ENCODE data around the gene DSCAM. TPM values are rescaled to one million over a fixed set of nuclear protein-coding genes. Genes with fewer than 3 reads are reported as not detected.

The DSCAM gene
- polyA plus RNA-seq, 3 donors = not detected

DNA sequence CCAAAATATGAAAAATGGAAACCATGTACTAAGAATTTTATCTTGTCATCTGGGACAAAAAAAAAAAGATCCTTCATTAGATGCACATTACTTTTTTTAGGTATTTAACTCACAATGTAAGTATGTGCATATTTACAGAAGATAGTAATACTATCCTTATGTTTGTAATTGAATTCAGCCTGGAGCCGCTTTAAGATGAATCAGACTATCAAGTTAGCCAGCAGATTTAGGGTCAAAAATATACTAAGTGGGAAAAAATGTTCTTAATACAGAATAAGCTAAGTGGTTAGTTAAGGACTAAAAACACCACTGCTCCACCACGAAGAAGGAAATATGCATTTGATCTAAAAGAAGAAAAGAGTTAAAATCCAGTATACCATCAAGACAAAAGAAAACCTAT is 49.1 kb downstream of the DSCAM start:
- Histone ChIP-seq H3K27ac (ENCODE audit: low read depth in 1 of 2, low read length in 2 of 2) (no peak overlapping the region), H3K27me3 (ENCODE audit: control insufficient read depth in 2 of 2, insufficient read depth in 2 of 2, low read length in 2 of 2) (no peaks in the 10 kb centered on the region), H2AFZ (ENCODE audit: insufficient read depth, low read depth, low read length, poor library complexity, severe bottlenecking) (no peak overlapping the region), H3K4me1 (ENCODE audit: control insufficient read depth in 1 of 2, insufficient read depth in 2 of 2, low read length in 2 of 2) (no peaks in the 10 kb centered on the region), H3K36me3 (replicated peaks in 1 of 2; ENCODE audit: control insufficient read depth in 1 of 2, insufficient read depth in 2 of 2, low read length in 2 of 2) (no peaks in the 10 kb centered on the region), H3K4me3 (replicated peaks in 1 of 3; ENCODE audit: low read depth in 2 of 3, low read length in 3 of 3) (no peak overlapping the region), H4K20me1 (ENCODE audit: insufficient read depth, low read length) (no peaks in the 10 kb centered on the region), H3K4me2 (replicated peaks; ENCODE audit: extremely low read depth, low read length, poor library complexity, severe bottlenecking) (no peak overlapping the region), H3K9ac (ENCODE audit: insufficient read depth, low read length, poor library complexity, severe bottlenecking) (no peak overlapping the region), H3K9me3 (replicated peaks in 1 of 2; ENCODE audit: control insufficient read depth in 1 of 2, insufficient read depth in 1 of 2, low read length in 2 of 2) (peaks cover 19 to 41% of the 10 kb centered on the region in 2 donors), H3K79me2 (ENCODE audit: insufficient read depth, low read length) (no peaks in the 10 kb centered on the region)
- Mint-ChIP-seq H3K27me3 (ENCODE audit: low read depth in 3 of 3) (peaks cover 0 to 1% (median 0%) of the 10 kb centered on the region in 3 donors), H3K36me3 (no peaks in the 10 kb centered on the region), H3K4me3 (no peak overlapping the region), H3K4me1 (no peaks in the 10 kb centered on the region), H3K9me3 (peaks cover 9 to 45% (median 19%) of the 10 kb centered on the region in 7 donors), H3K27ac (no peak overlapping the region)
- TF ChIP-seq, protein P1, sequence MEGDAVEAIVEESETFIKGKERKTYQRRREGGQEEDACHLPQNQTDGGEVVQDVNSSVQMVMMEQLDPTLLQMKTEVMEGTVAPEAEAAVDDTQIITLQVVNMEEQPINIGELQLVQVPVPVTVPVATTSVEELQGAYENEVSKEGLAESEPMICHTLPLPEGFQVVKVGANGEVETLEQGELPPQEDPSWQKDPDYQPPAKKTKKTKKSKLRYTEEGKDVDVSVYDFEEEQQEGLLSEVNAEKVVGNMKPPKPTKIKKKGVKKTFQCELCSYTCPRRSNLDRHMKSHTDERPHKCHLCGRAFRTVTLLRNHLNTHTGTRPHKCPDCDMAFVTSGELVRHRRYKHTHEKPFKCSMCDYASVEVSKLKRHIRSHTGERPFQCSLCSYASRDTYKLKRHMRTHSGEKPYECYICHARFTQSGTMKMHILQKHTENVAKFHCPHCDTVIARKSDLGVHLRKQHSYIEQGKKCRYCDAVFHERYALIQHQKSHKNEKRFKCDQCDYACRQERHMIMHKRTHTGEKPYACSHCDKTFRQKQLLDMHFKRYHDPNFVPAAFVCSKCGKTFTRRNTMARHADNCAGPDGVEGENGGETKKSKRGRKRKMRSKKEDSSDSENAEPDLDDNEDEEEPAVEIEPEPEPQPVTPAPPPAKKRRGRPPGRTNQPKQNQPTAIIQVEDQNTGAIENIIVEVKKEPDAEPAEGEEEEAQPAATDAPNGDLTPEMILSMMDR (IDR thresholded peaks at IDR 0.05) = no peak
- no CpG with 5 or more reads among the region's 2 CpGs for WGBS (ENCODE audit: insufficient coverage)
- intact Hi-C loops (cut with micrococcal nuclease) = no loop called here
- no peak for DNase-seq

DNA sequence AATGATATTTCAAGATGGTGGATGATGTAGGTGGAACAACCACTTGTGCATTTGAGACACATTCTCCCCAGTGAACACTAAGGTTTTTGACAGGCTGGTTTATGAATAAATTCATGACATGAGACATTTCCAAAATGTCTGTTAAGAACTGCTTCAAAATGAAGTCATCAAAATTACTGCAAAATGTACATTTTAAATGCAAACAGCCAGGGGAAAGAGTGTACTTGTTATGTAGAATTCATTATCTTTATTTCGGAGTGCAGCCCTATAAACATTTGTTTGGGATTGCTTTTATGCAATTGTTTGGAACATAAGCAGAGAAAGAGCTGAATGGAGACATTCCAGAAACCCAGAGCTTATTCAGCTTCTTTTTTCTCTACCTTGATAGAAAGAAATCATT is 49.5 kb downstream of the DSCAM start:
- TF ChIP-seq, protein P1 (IDR thresholded peaks at IDR 0.05) = no peak
- Mint-ChIP-seq H3K27ac (no peak overlapping the region), H3K4me1 (no peaks in the 10 kb centered on the region), H3K4me3 (no peak overlapping the region), H3K36me3 (no peaks in the 10 kb centered on the region), H3K9me3 (peaks cover 11 to 47% (median 19%) of the 10 kb centered on the region in 7 donors), H3K27me3 (ENCODE audit: low read depth in 3 of 3) (peaks cover 0 to 1% (median 0%) of the 10 kb centered on the region in 3 donors)
- intact Hi-C loops (cut with micrococcal nuclease) = no loop called here
- no peaks in the 10 kb centered on the region for H3K79me2 ChIP-seq (ENCODE audit: insufficient read depth, low read length)
- H3K36me3 ChIP-seq (replicated peaks in 1 of 2; ENCODE audit: control insufficient read depth in 1 of 2, insufficient read depth in 2 of 2, low read length in 2 of 2) = no peaks in the 10 kb centered on the region
- WGBS (ENCODE audit: insufficient coverage) = no CpG with 5 or more reads among the region's 1 CpG
- no peaks in the 10 kb centered on the region for H3K4me1 ChIP-seq (ENCODE audit: control insufficient read depth in 1 of 2, insufficient read depth in 2 of 2, low read length in 2 of 2)
- H4K20me1 ChIP-seq (ENCODE audit: insufficient read depth, low read length) = no peaks in the 10 kb centered on the region
- no peak overlapping the region for H2AFZ ChIP-seq (ENCODE audit: insufficient read depth, low read depth, low read length, poor library complexity, severe bottlenecking)
- H3K27ac ChIP-seq (ENCODE audit: low read depth in 1 of 2, low read length in 2 of 2) = no peak overlapping the region
- H3K4me3 ChIP-seq (replicated peaks in 1 of 3; ENCODE audit: low read depth in 2 of 3, low read length in 3 of 3) = no peak overlapping the region
- no peak overlapping the region for H3K9ac ChIP-seq (ENCODE audit: insufficient read depth, low read length, poor library complexity, severe bottlenecking)
- no peak for DNase-seq
- H3K27me3 ChIP-seq (ENCODE audit: control insufficient read depth in 2 of 2, insufficient read depth in 2 of 2, low read length in 2 of 2) = no peaks in the 10 kb centered on the region
- no peak overlapping the region for H3K4me2 ChIP-seq (replicated peaks; ENCODE audit: extremely low read depth, low read length, poor library complexity, severe bottlenecking)
- H3K9me3 ChIP-seq (replicated peaks in 1 of 2; ENCODE audit: control insufficient read depth in 1 of 2, insufficient read depth in 1 of 2, low read length in 2 of 2) = peaks cover 19 to 39% of the 10 kb centered on the region in 2 donors
